Limb (tissue), 2 donors: ENCODE data around the gene BCAT1.
"Not testable (repeated sequence)": the region's sequence is repeated elsewhere in the genome, so short reads cannot be mapped to it uniquely, and the experiment has no call there.

Source experiments
- DNase-seq, 2 donors: peaks; one replicate each; pipeline ENCODE4 v3.0.0-alpha.2; 2016; ENCODE audit errors: extremely low spot score in 2 of 2

The BCAT1 gene

DNA sequence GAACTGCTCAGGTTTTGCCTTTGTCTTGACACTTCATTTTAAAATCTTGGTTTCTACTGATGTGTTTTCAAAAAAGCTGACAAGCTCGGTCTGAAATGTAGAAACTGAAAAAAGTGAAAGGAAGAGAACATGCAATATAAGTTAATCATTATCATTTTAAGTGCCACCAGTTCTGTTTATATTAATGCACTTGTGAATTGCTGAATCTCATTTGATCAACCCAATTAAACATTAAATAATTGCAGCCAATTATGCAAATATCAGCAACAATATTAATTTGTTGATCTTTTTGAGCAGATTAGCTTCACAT, 133.8 kb downstream of the BCAT1 start:
- no peak for DNase-seq

DNA sequence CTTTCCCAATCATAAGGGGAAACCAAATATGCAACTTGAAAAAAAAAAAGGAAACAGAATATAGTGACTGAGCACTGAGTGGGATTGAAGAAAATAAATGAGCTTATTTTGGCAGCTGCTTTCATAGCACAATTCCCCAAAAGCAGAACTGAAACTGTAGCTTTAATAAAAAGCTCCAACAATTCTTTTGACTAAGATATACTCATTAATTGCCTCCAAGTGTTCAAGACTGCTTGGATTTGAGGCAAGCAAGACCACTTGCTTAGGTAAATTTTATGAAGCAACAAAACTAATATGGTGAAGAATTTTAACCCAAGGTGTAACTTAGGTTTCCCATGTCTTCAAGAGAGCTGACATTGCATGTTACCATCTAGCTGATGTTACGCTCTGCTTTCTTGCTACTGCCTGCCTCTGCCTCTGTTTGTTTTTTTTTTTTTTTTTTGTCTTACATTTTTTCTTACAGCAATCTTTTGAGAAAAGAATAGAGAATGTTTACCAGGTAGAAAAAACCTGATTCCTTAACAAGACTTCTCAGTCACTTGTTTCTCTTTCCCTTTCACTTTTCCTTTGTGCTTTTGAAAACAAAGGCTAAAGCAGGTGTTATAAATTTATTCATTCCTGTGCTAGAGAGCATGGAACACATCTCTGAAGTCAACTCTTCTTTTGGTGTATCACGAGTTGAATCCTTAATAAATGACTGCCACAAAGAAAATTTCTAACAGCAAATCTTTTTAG, 134.4 kb downstream of the BCAT1 start:
- DNase-seq: no peak

DNA sequence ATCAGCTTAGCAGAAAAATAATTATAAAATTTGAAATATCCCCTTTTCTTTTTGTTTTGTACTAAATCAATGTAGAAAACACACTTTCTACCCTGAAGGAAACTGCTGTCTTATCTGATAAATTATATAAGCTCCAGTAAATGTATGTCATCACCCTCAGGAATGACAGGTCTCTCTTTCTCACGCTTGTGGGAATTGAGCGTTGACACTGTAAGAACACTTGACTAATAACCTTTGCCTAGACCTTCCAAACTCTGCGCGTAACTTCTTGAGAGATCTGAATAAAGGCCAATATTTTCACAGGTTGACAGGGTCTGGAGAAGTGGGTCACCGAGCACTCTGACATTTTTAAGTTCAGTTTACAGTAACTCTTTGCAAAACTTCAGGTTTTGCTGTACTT, 138.5 kb downstream of the BCAT1 start:
- DNase-seq: no peak

DNA sequence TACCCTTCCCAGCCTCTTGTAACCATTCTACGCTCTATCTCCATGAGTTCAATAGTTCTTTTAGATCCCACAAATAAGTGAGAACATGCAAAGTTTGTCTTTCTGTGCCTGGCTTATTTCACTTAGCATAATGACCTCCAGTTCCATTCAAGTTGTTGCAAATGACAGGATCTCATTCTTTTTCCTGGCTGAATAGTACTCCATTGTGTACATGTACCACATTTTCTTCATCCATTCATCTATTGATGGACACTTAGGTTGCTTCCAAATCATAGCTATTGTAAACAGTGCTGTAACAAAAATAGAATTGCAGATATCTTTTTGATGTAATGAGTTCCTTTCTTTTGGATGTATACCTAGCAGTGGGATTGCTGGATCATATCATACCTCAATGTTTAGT, 139.6 kb downstream of the BCAT1 start:
- not testable (repeated sequence) for DNase-seq

DNA sequence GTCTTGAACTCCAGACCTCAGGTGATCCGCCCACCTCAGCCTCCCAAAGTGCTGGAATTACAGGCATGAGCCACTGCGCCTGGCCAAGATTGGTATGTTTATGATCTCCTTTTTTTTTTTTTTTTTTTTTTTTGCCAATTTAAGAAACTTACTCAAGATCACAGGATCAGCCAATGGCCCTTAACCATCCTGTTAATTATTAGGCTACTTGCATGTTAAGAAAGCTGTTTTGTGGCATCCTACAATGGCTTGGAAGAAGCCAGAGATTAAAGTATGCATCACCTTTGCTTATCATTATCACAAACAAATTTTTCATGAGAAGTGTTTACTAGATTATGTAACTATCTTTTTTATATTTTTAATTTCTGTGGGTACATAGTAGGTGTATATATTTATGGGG, 140.2 kb downstream of the BCAT1 start:
- no peak for DNase-seq

DNA sequence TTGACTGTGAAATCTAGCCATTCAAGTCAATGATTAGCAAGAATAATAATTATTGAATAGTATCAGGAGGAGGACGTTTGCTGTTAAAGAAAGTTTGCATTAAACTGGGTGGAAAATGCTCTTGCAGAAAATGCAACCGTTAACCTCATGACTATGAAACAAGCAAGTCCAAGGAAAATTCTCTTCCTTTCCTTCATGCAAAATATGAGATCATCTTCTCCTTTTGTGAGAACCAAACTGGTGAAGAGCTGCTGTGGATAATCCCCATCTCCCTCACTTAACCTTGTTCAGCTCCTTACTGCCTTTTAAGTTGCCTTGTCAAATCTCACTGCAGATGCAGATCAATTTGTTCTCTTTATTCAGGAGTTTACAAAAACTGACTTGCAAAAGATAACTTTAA, 142.5 kb downstream of the BCAT1 start:
- DNase-seq: no peak

DNA sequence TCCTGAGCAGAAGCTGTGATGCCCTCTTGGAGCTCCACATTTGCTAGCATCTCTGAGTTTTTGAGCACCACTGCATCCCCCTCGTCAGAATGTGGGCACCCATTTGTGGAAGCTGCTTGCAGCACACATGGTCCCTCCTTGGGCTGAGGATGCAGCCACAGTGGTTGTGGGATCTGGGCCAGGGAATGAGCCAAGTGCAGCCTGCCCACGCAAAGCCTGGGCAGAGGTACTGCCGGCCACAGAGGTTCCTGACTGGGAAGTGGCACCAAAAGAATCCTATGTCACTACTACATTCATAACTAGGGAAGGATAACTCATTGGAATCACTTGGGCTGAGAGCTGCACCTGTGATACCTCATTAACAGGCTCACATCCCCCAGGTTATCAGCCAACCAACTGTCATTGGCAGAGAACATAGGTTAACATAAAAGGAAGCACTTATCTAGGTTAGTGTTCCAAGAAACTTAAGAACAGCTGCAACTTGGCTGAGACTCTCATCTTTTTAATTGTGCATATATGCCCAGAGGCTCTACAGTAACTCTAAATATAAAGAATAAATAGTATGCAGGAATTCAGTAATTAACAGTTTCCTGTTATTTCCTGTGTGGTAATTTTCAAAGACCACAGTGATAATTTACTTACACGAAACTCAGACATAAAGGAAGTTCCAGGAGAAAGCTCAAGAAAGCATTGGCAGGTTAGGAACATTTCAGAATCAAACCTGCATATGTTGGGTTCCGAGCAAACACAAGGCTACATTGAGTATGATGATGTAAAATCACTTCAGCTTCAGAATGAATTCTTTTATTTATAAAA, 145.3 kb downstream of the BCAT1 start:
- DNase-seq: no peak

DNA sequence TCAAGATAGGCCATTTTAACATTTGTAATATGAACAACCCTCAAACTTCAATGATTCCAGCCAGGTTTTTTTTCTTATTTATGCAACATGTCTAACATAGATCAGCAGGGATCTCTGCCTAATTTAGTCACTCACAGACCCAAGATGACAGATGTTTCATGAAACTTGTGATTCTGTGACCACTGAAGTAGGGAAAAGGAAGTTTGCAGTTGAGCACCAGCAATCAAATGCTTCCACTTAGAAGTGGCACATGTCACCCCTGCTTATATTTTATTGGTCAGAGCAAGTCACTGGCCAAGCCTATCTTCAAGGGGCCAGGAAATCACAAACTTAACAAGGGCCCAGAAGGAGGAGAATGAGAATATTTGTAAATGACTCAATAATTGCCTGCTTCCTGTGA, 150.6 kb downstream of the BCAT1 start:
- no peak for DNase-seq

DNA sequence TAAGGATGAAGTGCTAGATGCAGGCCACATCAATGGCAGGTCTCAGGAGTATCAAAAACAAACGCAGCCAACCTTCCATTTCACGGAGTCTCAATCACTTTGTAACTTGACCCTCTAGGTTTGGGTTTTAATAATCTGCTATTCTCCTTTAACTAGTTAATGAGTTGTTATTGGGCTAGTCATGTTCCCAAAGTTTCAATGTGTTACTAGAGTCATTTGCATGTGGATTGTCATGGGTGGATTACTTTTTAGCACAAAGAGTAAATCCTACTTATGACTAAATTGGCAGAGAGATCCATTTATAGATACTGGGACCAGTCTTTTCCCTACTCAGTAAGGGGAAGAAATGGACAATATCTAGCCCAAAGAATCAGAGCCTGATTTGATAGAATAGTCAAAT, 151.0 kb downstream of the BCAT1 start:
- DNase-seq: no peak

DNA sequence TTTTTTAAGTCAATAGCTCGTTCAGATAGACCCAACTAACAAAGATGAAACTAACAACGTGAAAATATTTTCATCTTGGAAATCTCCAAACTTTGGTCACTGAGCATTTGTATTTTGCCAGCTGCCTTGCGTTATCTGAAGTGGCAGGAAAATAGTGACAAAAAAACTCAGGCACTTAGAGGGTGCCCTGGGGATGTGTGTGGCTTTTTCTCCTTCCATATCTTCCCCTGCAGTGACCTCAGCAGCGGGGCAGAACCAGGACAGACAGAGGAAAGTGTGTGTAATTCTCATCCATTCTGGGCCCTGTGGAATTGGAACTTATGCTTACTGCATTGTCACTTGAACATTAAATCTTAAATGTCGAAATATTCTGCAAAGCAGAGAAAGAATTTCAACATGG, 152.0 kb downstream of the BCAT1 start:
- no peak for DNase-seq

DNA sequence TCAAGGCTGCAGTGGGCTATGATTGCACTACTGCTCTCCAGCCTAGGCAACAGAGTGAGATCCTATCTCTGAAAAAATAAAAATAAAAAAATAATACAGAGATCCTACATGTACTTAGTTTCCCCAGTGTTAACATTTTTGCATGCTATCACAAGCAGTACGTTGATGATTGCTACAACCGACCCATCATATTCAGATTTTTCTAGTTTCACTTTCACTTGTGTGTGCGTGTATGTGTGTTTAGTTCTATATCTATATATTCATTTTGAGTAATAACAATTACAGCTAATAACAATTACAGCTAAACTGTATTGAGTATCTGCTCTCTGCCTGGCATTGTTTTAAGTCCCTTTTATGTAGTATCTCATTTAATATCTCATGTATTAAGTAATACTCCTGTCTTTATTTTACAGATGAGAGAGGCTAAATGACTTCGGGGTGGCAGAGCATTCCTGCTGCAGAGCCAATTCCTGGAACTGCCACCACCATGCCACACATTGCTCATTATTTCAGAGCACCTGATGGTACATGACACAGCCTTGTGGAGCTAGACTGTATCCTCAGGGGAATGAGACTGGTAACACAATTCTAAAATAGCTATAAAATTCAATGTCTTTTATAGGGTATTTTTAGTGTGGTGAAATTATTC, 153.1 kb downstream of the BCAT1 start:
- DNase-seq: no peak

DNA sequence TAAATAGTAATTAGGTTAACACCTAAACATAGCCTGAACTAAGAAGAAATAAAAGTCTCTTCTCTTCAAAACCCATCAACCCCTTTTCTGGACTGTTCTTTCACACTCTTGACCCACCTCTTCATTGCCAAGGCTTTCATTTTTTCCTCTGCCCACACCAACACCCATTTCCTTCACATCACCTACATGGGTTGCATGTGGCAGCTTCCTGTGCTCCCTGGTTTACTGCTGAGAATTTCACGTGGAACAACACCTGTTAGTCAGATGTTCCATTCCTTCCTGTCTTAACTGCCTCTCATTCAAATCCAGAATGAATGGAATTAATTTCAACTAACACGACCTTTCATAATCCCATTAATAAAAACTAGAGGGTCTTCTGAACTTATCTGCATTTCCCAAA, 157.3 kb downstream of the BCAT1 start:
- no peak for DNase-seq

DNA sequence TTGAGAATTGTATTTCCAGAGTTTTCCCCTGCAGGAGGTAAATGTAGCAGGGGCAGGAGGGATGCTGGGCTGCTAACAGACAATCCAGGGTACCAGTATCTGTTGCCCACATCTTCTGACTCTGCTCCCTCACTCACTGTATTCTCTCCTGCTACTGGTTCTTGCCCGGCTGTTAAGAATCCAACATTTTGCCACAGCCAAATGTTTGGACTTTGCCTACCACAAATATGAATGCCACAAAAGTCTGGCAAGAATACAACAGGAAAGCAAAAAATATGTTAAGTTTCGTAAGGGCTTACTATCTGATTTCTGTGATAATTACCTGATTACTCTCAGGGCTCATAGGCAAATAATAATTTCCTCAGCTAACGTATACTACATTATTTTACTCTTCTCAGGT, 160.0 kb downstream of the BCAT1 start:
- no peak for DNase-seq

DNA sequence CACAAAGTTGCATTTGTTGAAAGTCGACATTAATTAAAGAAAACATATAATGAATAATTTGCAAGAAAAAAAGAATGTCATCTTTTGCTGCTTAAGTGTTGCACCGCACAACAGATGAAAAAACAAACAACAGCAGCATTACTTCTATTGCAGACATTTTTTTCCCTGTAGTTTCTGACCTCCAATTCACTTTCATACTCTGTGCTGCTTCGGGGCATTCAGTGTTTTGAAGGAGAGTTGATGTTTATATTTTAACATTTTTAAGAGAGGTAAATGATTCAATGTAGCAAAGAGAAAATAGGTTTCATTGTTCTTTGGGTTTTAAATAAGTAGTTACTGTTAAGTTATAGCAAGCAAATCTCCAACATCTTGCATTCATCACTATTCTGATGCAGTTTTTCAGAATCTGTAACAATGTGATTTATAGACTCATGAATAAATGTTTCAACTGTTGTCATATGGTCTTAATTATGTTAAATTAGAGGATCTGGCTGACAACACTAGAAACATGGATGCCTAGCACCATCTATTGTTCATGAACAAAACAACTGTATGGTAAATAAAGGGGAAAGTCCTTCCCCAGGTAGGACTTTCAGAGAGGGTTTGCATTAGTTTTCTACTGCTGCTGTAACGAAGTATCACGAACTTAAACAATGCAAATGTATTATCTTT, 168.1 kb downstream of the BCAT1 start:
- no peak for DNase-seq

DNA sequence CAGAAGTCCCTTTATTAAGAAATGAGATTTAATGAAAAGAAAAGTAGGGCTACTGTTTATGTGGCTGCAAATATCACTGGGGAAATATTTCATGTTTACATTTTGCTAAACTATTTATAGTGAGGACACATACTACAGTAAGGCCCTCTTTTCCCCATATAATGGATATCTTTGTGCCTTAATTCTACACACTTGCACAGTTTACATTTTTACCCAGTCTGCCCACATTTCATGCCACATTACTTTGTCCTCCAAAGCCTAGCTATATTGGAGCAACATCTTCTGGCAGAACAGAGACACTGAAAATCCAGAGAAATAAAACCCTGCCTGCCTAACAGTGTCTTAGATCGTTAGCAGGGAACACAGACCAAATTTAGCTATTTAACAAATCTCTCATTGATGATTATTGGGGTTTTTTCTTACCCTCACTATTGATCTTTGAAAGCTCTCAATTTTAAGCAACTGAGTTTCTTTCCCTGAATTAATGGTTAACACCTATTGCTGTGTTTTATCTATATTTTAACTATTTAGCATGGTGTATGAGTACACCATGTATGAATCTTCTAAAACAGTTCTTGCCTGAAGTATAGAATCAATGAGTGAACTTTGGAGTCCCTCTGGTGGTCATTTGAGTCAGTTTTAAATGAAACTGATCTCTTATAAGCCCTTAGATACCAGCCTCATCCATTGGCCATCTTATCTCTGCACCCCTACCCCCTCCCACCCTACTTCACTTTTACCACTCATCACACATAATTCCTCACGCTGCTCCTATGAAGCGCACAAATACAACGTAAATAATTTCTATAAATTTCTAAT, 170.2 kb downstream of the BCAT1 start:
- DNase-seq: peak in 1 of 2 donors; percentile 63

DNA sequence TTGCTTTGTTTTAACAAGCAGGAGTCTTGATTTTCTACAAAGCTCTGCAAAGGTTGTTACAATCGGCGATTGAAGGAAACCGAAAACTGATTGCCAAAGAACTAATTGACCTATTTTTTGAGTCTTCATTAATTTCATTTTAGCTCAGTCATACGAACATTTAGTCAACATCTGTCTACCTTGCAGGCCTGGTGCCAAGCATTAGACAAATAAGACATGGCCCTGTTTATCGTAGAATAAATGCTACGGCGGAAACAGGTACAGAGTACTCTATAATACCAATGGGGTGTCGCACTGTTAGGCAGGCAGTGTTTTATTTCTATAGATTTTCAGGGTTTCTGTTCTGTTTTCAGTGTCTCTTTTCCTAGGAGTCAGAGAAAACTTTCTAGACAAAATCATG, 171.5 kb downstream of the BCAT1 start:
- DNase-seq: no peak

DNA sequence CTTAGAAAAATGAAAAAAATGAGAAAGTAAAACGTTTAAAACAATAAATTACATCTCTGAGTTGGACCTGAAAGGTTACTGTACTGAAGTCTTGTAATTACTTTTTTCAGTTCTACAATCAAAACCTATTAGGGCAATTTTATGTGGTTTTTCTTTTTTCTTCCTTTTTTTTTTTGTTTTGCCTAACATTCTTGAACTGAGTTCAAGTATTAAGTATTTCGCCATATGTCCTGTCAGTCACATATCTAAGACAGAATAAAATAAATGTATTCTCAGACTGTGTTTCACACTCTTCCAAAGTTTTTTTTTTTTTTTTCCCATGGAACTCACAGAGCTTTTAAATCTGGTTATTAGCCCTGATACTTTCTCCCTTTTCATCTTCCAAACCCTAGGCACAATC, 172.0 kb downstream of the BCAT1 start:
- no peak for DNase-seq

DNA sequence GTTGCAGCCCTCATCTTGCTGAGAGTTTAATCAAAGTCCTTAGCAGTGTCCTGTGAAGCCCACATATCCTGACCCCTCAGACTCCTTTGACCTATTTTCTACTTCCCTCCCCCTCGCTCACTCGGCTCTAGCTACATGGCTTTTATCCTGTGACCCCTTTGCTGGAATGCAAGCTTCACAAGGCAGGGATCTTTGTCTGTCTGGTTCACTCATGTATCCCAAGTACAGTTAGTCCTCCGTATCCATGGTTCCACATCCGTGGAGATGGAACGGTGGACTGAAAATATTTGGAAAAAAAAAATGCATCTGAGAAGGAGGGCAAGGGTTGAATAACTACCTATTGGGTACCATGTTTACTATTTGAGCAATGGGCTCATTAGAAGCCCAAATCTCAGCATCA, 173.8 kb downstream of the BCAT1 start:
- DNase-seq: no peak

DNA sequence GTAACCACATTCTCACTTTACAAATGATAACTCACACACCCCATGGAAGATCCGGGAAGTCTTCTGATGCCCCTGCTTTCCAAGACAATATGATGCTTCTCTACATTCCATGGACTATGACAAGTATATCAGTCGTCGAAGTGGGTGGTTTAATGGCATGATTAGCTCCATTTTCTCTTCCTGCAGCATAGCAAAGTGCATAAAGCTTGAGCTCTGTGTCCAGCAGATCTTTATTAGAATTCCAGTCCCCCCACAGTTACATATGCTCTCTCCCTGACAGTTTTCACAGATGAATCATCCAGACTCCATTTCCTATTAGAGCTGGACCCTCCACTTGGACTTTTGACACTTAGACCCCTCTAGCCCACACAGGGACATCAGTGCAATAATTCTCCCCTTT, 174.9 kb downstream of the BCAT1 start:
- DNase-seq: no peak

DNA sequence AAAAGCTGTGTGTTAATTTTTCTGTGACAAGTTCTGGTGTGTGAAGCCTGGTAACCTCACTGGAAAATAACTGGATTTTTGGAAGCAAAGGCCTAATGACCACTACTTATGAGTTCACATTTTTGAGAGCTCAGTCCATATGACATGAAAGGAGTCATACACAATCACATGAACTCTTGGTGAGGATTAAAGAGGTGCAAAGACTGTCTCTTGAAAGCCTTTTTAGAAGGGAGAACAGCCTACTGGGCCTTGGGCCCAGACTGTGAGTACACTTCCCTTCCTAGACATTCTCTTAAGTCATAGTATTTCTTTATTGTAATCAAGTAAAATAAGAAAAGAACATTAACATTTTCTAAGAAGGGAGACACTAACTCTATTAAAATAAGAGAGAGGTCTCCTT, 176.1 kb downstream of the BCAT1 start:
- no peak for DNase-seq

DNA sequence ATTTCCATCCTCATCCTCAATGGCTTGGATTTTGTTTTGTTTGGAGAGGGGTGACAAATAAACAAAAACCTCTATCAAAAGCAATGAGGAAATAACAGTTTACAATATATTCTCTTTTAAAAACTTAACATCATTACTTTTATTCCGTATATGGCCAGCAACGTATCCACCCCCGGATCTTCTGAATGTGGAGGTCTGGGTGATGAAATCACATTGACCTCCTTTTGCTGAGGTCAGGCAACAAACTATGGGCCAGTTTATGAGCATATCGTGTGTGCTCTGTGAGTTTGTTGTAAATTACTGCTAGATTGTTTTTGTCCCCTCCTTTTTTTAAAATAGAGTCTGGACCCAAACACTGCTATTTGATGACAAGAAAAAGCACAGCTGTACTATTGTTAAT, 178.1 kb downstream of the BCAT1 start:
- DNase-seq: no peak
